ENCODE measurements around the gene LRRC31. TPM values are rescaled to one million over a fixed set of nuclear protein-coding genes. Genes with fewer than 3 reads are reported as not detected.

LRRC31 gene
- total and polyA plus RNA-seq, 2 of the 13 experiments (the other 11 are each of a cell fraction or from before 2014, with no cell fraction given): not detected

- no peak for TF ChIP-seq ZNF704 (CRISPR knock-in tag; IDR thresholded peaks at IDR 0.05; ENCODE audit: borderline replicate concordance)
These were observed 28.6 kb downstream of the LRRC31 start (continued) for GRCh38 chr3:169841171-169841570.

- 0% methylated on average over 1 of the region's 1 CpG for WGBS (ENCODE audit: low lambda C conversion rate)
- H3K27ac ChIP-seq (ENCODE audit: extremely low read length, insufficient read depth, low read length): no peak overlapping the region
- no peak overlapping the region for H3K4me3 ChIP-seq (replicated peaks in 1 of 3; ENCODE audit: insufficient read depth in 1 of 3, low read depth in 2 of 3, low read length in 3 of 3)
- intact Hi-C loops (cut with micrococcal nuclease; ENCODE audit: unreplicated experiment): no loop called here
- H3K4me2 ChIP-seq (ENCODE audit: low read depth, low read length): no peak overlapping the region
- H3K9ac ChIP-seq (ENCODE audit: insufficient read depth, low read depth, low read length): no peak overlapping the region
- H3K36me3 ChIP-seq (replicated peaks in 1 of 2; ENCODE audit: control insufficient read depth in 1 of 2, insufficient read depth in 2 of 2, low read length in 2 of 2): no peaks in the 10 kb centered on the region
- H4K20me1 ChIP-seq (ENCODE audit: insufficient read depth, low read length): no peaks in the 10 kb centered on the region
- ChIA-PET CTCF (ENCODE audit: low intra/inter-chr PET ratio, low total read pairs) (no interaction called here), POLR2A (no interaction called here)
- H3K4me1 ChIP-seq (ENCODE audit: insufficient read depth, low read length): no peaks in the 10 kb centered on the region
- no peaks in the 10 kb centered on the region for H3K79me2 ChIP-seq (ENCODE audit: insufficient read depth, low read length)
- in situ Hi-C loops (cut with HindIII; ENCODE audit: extremely low pct_ligation_motif_present, low pct_unique_long_range_greater_than_20kb): no loop called here
- no peak overlapping the region for H2AFZ ChIP-seq (ENCODE audit: low read length)
- no TSS peak for BruUV-seq (replicated peaks)
- no peaks in the 10 kb centered on the region for H3K27me3 ChIP-seq (ENCODE audit: control insufficient read depth in 1 of 2, insufficient read depth in 2 of 2, low read length in 2 of 2)
- no peak for TF ChIP-seq KLF16 (CRISPR knock-in tag; IDR thresholded peaks at IDR 0.05)
- TF ChIP-seq, protein P1, sequence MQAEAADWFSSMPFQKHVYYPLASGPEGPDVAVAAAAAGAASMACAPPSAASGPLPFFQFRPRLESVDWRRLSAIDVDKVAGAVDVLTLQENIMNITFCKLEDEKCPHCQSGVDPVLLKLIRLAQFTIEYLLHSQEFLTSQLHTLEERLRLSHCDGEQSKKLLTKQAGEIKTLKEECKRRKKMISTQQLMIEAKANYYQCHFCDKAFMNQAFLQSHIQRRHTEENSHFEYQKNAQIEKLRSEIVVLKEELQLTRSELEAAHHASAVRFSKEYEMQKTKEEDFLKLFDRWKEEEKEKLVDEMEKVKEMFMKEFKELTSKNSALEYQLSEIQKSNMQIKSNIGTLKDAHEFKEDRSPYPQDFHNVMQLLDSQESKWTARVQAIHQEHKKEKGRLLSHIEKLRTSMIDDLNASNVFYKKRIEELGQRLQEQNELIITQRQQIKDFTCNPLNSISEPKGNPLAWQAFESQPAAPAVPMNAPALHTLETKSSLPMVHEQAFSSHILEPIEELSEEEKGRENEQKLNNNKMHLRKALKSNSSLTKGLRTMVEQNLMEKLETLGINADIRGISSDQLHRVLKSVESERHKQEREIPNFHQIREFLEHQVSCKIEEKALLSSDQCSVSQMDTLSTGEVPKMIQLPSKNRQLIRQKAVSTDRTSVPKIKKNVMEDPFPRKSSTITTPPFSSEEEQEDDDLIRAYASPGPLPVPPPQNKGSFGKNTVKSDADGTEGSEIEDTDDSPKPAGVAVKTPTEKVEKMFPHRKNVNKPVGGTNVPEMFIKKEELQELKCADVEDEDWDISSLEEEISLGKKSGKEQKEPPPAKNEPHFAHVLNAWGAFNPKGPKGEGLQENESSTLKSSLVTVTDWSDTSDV (CRISPR knock-in tag; IDR thresholded peaks at IDR 0.05): no peak
- no peak for TF ChIP-seq ZGPAT (CRISPR knock-in tag; IDR thresholded peaks at IDR 0.05)
- no peak for TF ChIP-seq ZNF772 (CRISPR knock-in tag; IDR thresholded peaks at IDR 0.05)
- no peak for TF ChIP-seq RBM22 (optimal IDR thresholded peaks at IDR 0.05; ENCODE audit: low read length)
- no peak for TF ChIP-seq HHEX (CRISPR knock-in tag; IDR thresholded peaks at IDR 0.05)
- TF ChIP-seq HNF4A (CRISPR knock-in tag; IDR thresholded peaks at IDR 0.05): no peak
- TF ChIP-seq ZNF124 (CRISPR knock-in tag; IDR thresholded peaks at IDR 0.05): no peak
- no peak for TF ChIP-seq ZNF678 (CRISPR knock-in tag; IDR thresholded peaks at IDR 0.05)
- no peak for TF ChIP-seq GATA4 (IDR thresholded peaks at IDR 0.05; ENCODE audit: borderline replicate concordance, low read depth)
- TF ChIP-seq AGO1 (IDR thresholded peaks at IDR 0.05; ENCODE audit: low read depth, low read length, poor library complexity, severe bottlenecking): no peak
- no peaks in the 10 kb centered on the region for H3K9me3 ChIP-seq (ENCODE audit: low read length)
- no peak for FAIRE-seq
- ATAC-seq: no peak
- DNase-seq (ENCODE audit: low spot score): no peak
These were observed 31.2 kb downstream of the LRRC31 start for GRCh38 chr3:169838511-169839030.
